GM18517 (cell line): ENCODE data around the gene FBXO8.

ENCODE experiments used
- ATAC-seq: cut with Tn5 transposase; IDR thresholded peaks from one replicate; pipeline ENCODE4 v1.9.1; 2021; ENCODE audit warnings: mild to moderate bottlenecking, moderate library complexity; ENCODE audit not compliant: unreplicated experiment

The FBXO8 gene

GRCh38 chr4:174211622-174212044, 71.8 kb downstream of the FBXO8 start:
- no peak for ATAC-seq

GRCh38 chr4:174210952-174211490, 72.4 kb downstream of the FBXO8 start:
- no peak for ATAC-seq

- no peak for ATAC-seq
Measured at GRCh38 chr4:174210354-174210753, 73.1 kb downstream of the FBXO8 start.

- no peak for ATAC-seq
Measured at GRCh38 chr4:174209341-174209740, 74.1 kb downstream of the FBXO8 start.

DNA sequence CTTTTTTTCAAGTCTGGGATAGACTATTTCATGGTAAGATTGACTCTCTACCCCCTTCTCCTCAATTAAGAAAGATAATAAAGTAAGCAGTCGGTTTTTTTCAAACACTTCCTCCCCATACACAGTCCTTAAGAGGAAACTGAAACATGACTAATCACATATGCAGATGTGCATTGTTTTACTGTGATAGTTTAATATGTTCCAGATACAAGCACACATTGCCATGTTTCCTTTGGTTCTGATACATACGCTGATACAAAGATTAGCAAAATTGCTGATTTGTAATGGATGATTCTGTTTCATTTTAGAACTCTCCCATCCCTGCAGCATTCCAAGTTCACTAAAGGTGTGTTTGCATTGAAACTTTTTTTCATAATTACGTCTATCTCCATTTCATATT, 76.1 kb downstream of the FBXO8 start:
- no peak for ATAC-seq

DNA sequence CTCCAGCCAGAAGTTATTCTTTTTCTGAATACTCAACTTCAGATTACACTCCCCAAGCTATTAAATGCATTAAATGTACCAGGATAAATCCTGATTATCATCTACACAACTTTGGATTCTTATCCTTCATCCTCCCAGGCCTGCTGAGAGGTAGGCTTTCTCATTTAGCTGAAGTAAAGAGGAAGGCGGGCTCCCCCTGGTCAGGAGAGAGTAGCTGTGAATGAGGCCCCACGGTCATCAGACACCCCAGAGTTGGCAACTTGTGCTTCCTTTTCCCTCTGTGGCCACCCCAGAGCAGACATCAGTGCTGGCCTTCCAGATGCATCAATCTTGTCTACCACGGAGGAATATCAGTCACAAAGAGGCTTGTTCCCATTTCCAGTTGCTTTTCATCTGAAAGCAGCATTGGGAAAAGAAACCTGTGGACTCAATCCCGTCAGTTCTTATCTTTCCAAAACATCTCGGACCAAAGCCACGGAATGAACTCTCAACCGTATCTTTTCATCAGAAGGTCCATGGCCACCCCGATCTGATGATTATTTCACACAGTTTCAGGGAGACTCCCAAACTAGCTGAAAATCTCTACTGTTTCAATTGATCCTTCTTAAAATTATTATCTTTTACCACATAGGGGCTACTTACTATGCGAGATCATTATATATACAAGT, 79.2 kb downstream of the FBXO8 start:
- no peak for ATAC-seq

GRCh38 chr4:174201871-174202270, 81.6 kb downstream of the FBXO8 start:
- no peak for ATAC-seq

DNA sequence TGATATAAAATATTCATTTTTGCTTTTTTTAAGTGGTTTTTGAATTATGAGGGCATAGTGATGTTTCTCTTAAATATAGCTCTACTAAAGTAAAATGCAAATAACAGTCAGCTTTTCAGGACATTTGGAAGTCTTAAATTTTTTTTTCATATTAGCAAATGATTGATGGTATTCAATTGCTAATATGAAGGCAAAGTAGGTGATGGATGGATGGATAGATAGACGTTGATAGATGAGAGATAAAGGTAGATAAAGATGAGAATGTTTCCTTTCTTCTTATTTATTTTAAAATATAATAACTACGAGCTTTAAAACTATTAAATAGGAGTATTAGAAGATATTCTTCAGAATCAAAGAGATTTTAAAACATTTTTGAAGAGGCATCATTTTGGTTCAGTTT, 83.7 kb downstream of the FBXO8 start:
- ATAC-seq = no peak

GRCh38 chr4:174198828-174199227, 84.6 kb downstream of the FBXO8 start:
- ATAC-seq = no peak

- no peak for ATAC-seq
Measured at GRCh38 chr4:174198396-174198795, 85.1 kb downstream of the FBXO8 start.

- ATAC-seq = no peak
Measured at GRCh38 chr4:174193438-174194374, 89.8 kb downstream of the FBXO8 start.

DNA sequence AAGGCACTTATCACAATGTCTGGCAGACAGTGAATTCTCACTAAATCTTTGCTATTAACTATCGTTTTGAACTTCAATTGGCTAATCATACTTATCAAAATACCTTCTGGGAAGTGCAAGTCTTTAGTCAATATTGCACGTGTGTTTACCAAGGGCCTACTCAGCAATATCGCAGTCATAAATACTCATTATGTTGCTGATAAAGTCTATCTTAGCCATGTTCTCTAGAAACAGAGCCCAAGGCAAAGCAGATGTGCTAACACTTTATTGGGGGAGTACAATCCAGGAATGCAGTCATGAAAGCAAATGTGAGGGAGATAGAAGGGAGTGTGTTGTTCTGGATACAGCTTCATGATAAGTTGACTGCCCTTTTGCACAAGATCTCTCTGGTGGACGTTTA, 90.5 kb downstream of the FBXO8 start:
- ATAC-seq = no peak

- ATAC-seq = no peak
Measured at GRCh38 chr4:174190832-174191500, 92.5 kb downstream of the FBXO8 start.

GRCh38 chr4:174189392-174190015, 94.0 kb downstream of the FBXO8 start:
- ATAC-seq = no peak
